ENCODE measurements around the gene RNF169.

RNF169 gene

GRCh38 chr11:74847895-74848294, 99.2 kb downstream of the RNF169 start:
- TF ChIP-seq, protein P1, sequence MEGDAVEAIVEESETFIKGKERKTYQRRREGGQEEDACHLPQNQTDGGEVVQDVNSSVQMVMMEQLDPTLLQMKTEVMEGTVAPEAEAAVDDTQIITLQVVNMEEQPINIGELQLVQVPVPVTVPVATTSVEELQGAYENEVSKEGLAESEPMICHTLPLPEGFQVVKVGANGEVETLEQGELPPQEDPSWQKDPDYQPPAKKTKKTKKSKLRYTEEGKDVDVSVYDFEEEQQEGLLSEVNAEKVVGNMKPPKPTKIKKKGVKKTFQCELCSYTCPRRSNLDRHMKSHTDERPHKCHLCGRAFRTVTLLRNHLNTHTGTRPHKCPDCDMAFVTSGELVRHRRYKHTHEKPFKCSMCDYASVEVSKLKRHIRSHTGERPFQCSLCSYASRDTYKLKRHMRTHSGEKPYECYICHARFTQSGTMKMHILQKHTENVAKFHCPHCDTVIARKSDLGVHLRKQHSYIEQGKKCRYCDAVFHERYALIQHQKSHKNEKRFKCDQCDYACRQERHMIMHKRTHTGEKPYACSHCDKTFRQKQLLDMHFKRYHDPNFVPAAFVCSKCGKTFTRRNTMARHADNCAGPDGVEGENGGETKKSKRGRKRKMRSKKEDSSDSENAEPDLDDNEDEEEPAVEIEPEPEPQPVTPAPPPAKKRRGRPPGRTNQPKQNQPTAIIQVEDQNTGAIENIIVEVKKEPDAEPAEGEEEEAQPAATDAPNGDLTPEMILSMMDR (IDR thresholded peaks at IDR 0.05) = no peak

GRCh38 chr11:74849525-74850391, 101.1 kb downstream of the RNF169 start:
- TF ChIP-seq, protein P1 (IDR thresholded peaks at IDR 0.05) = no peak

GRCh38 chr11:74853223-74853622, 104.6 kb downstream of the RNF169 start:
- TF ChIP-seq, protein P1 (IDR thresholded peaks at IDR 0.05) = no peak

GRCh38 chr11:74860743-74861142, 112.1 kb downstream of the RNF169 start:
- TF ChIP-seq, protein P1 (IDR thresholded peaks at IDR 0.05) = no peak

GRCh38 chr11:74863410-74863809, 114.8 kb downstream of the RNF169 start:
- TF ChIP-seq, protein P1 (IDR thresholded peaks at IDR 0.05) = no peak

DNA sequence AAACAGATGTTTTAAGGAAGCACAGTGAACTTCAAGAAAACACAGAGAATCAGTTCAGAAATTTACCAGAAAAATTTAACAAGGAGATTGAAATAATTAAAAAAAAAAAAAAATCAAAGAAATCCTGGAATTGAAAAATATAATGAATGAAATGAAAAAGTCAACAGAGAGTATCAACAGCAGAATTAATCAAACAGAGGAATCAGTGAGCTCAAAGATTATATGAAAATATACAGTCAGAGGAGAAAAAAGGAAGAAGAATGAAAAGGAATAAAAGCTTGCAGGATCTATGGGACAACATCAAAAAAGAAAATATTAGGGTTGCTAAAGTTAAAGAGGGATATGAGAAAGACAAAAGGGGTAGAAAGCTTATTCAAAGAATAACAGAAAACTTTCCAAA, 117.9 kb downstream of the RNF169 start:
- TF ChIP-seq, protein P1 (IDR thresholded peaks at IDR 0.05) = no peak

DNA sequence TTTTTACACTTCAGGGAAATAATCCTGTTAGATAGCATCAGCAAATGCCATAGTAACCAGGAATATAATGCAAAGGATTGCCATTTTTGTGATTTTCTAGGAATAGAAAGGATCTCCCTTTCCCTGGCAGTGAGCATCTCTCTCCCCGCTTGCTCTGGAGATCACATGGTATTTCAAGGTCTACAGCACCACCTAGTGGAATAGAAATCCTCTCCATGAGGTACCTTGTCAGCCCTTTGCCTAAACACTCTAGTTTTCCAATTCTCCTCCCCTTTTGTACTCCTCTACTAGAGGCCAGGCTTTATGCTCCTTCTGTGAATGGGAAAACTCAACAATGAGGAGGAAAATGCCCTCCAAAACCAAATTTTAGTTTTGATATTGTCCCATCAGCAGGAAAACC, 121.8 kb downstream of the RNF169 start:
- TF ChIP-seq, protein P1 (IDR thresholded peaks at IDR 0.05) = peak; percentile 56
